Stimulated activated naive CD8-positive, alpha-beta T cell treated with anti-CD3 and anti-CD28 coated beads, Interleukin-15, amount 100 ng/mL, for 72 hours (primary cell): ENCODE data around the gene EEF1AKMT4.
"Not testable (repeated sequence)": the region's sequence is repeated elsewhere in the genome, so short reads cannot be mapped to it uniquely, and the experiment has no call there.

ENCODE experiments used
- ATAC-seq: fragments of 150-1000 bp; cut with Tn5 transposase; 2 replicates; pipeline ENCODE4 v1.10.0; 2021; ENCODE audit warnings: mild to moderate bottlenecking, moderate library complexity
- DNase-seq, 2 donors: peaks; one replicate each; pipeline ENCODE4 v3.0.0; 2021 to 2022
- H3K27ac Mint-ChIP-seq, 2 donors: one replicate each; pipeline ENCODE4 v1.8.0; 2022; ENCODE audit warnings: mild to moderate bottlenecking in 2 of 2, mixed read lengths in 2 of 2, moderate library complexity in 2 of 2
- H3K27me3 Mint-ChIP-seq: one replicate; pipeline ENCODE4 v1.8.0; 2022; ENCODE audit warnings: mixed read lengths
- H3K4me1 Mint-ChIP-seq: one replicate; pipeline ENCODE4 v1.8.0; 2022; ENCODE audit warnings: mild to moderate bottlenecking, mixed read lengths
- H3K4me3 Mint-ChIP-seq, 2 donors: one replicate each; pipeline ENCODE4 v1.8.0; 2022; ENCODE audit warnings: mild to moderate bottlenecking in 2 of 2, mixed read lengths in 2 of 2, moderate library complexity in 1 of 2
- H3K9me3 Mint-ChIP-seq, 2 donors: one replicate each; pipeline ENCODE4 v1.8.0; 2022; ENCODE audit warnings: mixed read lengths in 2 of 2

The EEF1AKMT4 gene

DNA sequence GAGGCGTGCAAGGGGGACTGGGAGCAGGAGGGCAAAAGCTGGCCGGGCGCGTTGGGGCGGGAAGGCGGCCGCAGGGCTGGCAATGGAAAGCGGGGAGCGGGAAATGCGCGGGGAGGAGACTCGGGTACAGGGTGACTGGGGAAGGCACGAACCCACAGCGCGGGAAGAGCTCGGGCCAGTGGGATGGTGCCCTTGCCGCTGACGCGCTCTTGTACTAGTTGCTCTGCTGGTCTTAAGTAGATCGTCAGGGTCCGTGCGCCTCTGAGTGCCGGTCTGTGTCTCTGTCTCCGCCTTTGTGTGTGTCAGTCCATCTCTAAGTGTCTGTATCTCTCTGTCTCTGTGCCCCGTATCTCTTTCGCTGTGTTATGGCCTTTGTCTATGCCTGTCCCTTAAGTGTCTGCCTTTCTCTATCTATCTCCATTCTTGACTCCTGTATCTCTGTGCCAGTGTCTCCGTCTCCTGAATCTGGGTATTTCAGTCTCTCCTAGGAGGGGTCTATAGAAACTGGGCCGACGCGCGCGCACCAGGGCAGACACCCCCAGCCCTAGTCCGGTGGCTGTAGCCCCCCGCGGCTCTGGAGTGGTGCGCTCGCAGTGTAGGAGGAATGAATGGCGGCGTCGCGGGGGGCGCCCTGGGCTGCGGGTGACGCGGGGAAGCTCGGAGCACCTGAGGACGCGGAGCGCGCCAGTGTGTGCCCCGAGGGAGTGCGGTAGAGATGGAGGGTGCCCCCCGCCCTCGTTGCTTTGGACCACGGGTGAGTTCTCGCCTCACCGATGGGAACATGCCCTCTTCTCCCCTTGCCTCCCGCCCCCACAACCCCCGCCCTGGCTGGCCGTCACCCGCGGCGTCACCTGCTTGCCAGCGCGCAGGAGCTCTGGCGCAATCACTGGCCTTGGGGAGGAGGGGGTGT lies 12.6 kb downstream of the EEF1AKMT4 start:
- ATAC-seq (peak; percentile 21), DNase-seq (no peak)

DNA sequence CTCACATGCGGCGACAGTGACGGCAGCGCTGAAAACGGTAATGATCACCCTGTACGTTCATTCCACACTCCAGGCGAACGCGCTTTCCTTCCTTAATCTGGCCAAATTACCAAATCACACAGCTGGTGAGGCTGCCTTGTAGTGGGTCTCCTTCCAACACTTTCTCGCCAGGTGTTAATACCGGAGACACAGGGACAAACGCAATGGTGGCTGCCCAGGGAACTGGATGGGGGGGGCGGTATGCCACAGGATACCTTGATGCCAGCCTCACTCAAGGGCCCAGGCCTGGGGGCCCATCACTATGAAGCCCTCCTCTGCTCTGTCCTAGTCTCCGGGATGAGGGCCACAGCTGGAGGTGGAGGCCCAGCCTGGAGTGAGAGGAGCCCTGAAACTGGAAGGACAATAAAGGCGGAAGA lies 13.3 kb downstream of the EEF1AKMT4 start:
- Mint-ChIP-seq H3K27me3 (peaks cover 84% of the 10 kb centered on the region), H3K9me3 (no peaks in the 10 kb centered on the region), H3K4me1 (peaks cover 26% of the 10 kb centered on the region), H3K27ac (no peak overlapping the region), H3K4me3 (peak overlapping the region; percentile 82 to 85)
- ATAC-seq (no peak), DNase-seq (no peak)

More for the DNA sequence above, 12.6 kb downstream of the EEF1AKMT4 start:
- Mint-ChIP-seq H3K4me1 (peaks cover 26% of the 10 kb centered on the region), H3K4me3 (peak overlapping the region; percentile 82 to 85), H3K27me3 (peaks cover 77% of the 10 kb centered on the region), H3K27ac (no peak overlapping the region), H3K9me3 (no peaks in the 10 kb centered on the region)

DNA sequence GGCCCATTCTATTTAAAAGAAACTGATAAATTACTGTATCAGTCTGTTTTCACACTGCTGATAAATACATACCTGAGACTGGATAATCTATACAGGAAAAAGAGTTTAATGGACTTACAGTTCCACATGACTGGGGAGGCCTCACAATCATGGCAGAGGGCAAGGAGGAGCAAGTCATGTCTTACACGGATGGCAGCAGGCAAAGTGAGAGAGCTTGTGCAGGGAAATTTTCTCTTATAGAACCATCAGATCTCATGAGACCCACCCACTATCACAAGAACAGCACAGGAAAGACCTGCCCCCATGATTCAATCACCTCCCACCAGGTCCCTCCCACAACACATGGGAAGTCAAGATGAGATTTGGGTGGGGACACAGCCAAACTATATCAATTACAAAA lies 17.8 kb downstream of the EEF1AKMT4 start:
- H3K4me3 Mint-ChIP-seq, H3K9me3 Mint-ChIP-seq, DNase-seq, H3K27ac Mint-ChIP-seq, ATAC-seq: not testable (repeated sequence)
- Mint-ChIP-seq H3K4me1 (peaks cover 10% of the 10 kb centered on the region), H3K27me3 (peaks cover 84% of the 10 kb centered on the region)

DNA sequence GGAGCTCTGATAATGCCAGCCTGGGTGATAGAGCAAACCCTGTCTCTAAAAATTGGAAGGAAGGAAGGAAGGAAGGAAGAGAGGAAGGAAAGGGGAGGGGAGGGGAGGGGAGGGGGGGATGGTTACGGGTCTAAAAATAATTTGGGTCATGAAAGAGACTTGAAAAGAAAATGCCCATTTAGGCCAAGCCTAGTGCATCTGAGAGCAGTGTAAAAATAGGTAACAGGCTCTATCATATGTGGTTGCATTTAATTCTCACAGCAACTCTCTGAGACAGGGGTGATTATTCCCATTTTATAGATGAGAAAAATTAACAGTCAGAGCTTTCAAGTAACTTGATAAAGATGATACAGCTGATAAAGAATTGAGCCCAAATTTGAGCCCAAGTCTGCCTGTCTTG lies 22.8 kb downstream of the EEF1AKMT4 start:
- H3K27me3 Mint-ChIP-seq: peaks cover 80% of the 10 kb centered on the region

DNA sequence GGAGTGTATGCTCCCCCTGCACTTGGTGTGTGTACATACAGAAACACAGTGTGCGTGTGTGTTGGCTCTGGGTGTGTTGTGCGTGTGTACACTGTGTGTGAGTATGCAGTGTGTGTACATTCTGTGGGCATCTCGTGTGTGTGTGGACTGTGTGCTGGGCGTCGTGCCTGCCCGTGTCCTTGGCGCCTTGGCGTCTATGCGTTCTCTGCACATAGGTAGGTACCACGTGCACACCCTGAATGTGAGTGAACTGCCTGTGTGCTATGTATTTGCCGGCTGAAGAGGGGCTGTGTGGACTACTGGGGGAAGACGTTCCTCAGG lies 25.9 kb downstream of the EEF1AKMT4 start:
- Mint-ChIP-seq H3K4me3 (peak overlapping the region; percentile 45), H3K27ac (no peak overlapping the region), H3K9me3 (no peaks in the 10 kb centered on the region), H3K4me1 (peaks cover 6% of the 10 kb centered on the region), H3K27me3 (peaks cover 72% of the 10 kb centered on the region)
- ATAC-seq (peak; percentile 15), DNase-seq (no peak)

More for the DNA sequence above, 22.8 kb downstream of the EEF1AKMT4 start:
- no peak overlapping the region for H3K27ac Mint-ChIP-seq
- H3K9me3 Mint-ChIP-seq: no peaks in the 10 kb centered on the region
- no peak for DNase-seq
- no peak overlapping the region for H3K4me3 Mint-ChIP-seq
- no peak for ATAC-seq
- peaks cover 6% of the 10 kb centered on the region for H3K4me1 Mint-ChIP-seq

DNA sequence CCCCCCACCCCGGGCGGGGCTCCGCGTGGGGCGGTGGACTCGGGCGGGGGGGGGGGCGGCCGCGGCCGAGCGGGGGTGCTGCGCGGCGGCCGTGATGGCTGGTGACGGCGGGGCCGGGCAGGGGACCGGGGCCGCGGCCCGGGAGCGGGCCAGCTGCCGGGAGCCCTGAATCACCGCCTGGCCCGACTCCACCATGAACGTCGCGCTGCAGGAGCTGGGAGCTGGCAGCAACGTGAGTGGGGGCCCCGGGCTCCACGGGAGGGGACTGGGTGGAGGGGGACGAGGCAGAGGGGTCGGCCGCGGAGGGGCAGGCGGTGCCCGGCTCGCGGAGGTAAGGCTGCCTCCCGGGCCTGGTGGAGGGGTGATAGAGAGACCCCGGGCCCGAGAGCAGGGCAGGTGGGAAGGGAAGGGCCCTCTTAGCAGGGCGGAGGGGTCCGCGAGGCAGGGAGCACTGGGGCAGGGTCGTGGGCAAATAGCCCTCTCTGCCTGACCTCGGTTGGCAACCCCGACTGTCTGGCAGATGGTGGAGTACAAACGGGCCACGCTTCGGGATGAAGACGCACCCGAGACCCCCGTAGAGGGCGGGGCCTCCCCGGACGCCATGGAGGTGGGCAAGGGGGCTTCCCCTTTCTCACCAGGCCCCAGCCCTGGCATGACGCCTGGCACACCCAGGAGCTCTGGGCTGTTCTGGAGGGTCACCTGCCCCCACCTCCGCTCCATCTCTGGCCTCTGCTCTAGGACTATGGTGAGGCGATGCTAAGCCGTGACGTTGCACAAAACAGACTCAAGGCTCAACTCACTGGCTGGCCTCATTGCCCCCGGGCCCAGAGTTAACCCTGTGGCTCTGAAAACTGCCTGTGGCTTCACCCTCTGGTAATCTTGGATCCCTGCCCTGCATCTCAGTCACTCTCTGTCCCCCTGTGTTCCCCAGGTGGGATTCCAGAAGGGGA lies 26.8 kb downstream of the EEF1AKMT4 start, which contains the start of gene ECE2:
Gene ECE2 (plus strand): TSS at position 62 of the 950 bp plus-strand sequence. CDS start 132 bp downstream, at position 194.
- peak within 1 kb of the TSS; percentile 45 for H3K4me3 Mint-ChIP-seq
- H3K27me3 Mint-ChIP-seq: peaks cover 63% of the 10 kb centered on the region
- peaks cover 6% of the 10 kb centered on the region for H3K4me1 Mint-ChIP-seq
- ATAC-seq (peak; percentile 65), DNase-seq (no peak)
- H3K27ac Mint-ChIP-seq: no peak within 1 kb of the TSS
- H3K9me3 Mint-ChIP-seq: no peaks in the 10 kb centered on the region

DNA sequence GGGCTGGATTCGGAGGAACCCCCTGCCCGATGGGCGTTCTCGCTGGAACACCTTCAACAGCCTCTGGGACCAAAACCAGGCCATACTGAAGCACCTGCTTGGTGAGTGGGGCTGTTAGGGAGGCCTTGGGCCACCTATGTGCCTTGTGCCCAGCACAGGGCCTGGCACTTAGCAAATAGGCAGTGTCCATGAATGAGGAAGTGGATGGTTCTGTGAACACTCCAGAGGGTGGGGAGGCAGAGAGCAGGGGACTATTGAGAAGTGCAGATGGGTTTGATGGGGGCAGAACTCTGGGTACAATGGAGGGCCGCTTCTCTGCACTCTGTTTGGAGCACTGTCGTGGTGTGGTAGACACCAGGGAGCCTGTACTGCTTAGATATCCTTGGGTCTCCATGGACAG lies 27.9 kb downstream of the EEF1AKMT4 start:
- Mint-ChIP-seq H3K4me1 (peaks cover 6% of the 10 kb centered on the region), H3K27me3 (peaks cover 52% of the 10 kb centered on the region), H3K4me3 (no peak overlapping the region), H3K27ac (no peak overlapping the region), H3K9me3 (no peaks in the 10 kb centered on the region)
- ATAC-seq (no peak), DNase-seq (no peak)

DNA sequence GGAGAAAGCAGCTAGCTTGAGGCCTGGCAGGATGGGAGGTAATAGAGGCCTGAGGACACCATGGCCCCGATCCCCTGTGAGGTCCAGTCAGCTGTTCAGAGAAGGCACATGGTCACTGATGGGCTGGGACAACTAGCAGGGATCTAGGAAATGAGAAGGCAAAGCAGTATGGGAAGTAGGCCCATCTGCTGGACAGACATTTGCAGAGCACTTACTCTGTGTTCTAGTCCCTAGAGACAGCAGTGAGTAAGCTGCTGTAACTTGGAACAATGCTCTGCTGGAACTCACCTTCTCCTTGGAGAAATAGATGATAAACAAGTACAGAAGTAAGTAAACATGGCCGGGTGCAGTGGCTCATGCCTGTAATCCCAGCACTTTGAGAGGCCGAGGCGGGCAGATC lies 33.5 kb downstream of the EEF1AKMT4 start:
- Mint-ChIP-seq H3K27me3 (peaks cover 34% of the 10 kb centered on the region), H3K27ac (no peak overlapping the region), H3K4me3 (no peak overlapping the region), H3K4me1 (no peaks in the 10 kb centered on the region), H3K9me3 (no peaks in the 10 kb centered on the region)
- DNase-seq (no peak), ATAC-seq (no peak)

DNA sequence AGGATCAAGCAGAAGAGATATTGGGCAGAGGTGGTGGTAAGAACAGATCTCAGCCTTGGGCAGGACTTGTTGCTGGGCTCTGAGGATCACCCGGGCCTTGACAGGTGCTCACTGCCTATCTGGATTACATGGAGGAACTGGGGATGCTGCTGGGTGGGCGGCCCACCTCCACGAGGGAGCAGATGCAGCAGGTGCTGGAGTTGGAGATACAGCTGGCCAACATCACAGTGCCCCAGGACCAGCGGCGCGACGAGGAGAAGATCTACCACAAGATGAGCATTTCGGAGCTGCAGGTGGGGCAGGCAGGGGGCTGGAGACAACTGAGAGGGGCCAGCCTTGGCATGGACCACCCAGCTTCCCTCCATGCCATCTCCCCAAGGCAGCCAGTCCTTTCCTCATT lies 34.2 kb downstream of the EEF1AKMT4 start:
- ATAC-seq: no peak
- no peak for DNase-seq
- no peaks in the 10 kb centered on the region for H3K4me1 Mint-ChIP-seq
- no peak overlapping the region for H3K27ac Mint-ChIP-seq
- H3K9me3 Mint-ChIP-seq: no peaks in the 10 kb centered on the region
- H3K27me3 Mint-ChIP-seq: peaks cover 34% of the 10 kb centered on the region
- H3K4me3 Mint-ChIP-seq: no peak overlapping the region

DNA sequence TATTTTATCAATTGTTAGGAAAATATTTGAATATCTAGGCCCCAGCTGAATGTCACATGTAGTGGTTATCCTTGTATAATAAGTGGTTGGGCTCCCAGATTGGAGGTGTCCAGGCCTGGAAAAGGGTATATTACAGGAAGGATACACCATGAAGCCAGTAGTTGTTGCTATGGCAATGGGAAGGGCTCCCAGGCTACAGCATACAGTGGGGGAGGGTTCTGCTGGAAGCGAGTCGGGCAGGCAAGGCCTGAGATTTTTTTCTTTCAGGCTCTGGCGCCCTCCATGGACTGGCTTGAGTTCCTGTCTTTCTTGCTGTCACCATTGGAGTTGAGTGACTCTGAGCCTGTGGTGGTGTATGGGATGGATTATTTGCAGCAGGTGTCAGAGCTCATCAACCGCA lies 35.2 kb downstream of the EEF1AKMT4 start:
- peak; percentile 65 for ATAC-seq
- Mint-ChIP-seq H3K4me1 (no peaks in the 10 kb centered on the region), H3K27ac (no peak overlapping the region), H3K4me3 (no peak overlapping the region), H3K27me3 (peaks cover 30% of the 10 kb centered on the region), H3K9me3 (no peaks in the 10 kb centered on the region)
- DNase-seq: peak in 1 of 2 donors; percentile 41

DNA sequence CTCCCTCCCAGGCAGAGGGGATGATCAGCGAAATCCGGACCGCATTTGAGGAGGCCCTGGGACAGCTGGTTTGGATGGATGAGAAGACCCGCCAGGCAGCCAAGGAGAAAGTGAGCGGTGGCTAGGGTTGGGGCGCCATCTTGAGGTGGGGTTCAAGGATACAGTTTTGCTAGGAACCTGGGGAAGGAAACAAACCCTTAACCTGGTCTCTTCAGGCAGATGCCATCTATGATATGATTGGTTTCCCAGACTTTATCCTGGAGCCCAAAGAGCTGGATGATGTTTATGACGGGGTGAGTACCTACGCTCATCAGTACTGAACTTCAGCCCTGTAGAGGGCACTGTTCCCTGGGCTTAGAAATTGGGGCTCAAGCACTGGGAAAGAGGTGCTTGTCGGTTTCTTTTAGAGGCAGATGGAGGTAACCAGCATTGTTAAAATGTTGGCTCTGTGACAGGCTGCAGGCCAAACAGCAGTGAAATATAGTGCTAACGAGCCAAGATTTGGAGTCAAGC lies 40.0 kb downstream of the EEF1AKMT4 start:
- no peak overlapping the region for H3K4me3 Mint-ChIP-seq
- H3K27me3 Mint-ChIP-seq: peaks cover 24% of the 10 kb centered on the region
- H3K27ac Mint-ChIP-seq: no peak overlapping the region
- ATAC-seq: peak; percentile 83
- H3K4me1 Mint-ChIP-seq: no peaks in the 10 kb centered on the region
- DNase-seq: peak; percentile 68 to 71
- H3K9me3 Mint-ChIP-seq: no peaks in the 10 kb centered on the region

DNA sequence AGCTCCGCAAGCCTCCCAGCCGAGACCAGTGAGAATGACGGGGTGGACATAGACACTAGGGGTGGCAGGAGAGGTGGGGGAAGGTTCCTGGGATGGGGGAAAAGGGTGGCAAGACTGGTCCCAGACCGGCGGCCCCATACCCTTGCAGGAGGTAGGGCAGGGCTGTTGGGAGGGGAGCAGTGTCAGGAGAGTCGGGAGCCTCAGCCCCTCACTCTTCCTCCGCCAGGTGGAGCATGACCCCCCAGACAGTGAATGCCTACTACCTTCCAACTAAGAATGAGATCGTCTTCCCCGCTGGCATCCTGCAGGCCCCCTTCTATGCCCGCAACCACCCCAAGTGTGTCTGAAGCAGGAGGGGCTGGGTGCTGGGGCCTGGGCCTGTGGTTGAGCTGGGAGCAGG lies 40.9 kb downstream of the EEF1AKMT4 start:
- no peaks in the 10 kb centered on the region for H3K4me1 Mint-ChIP-seq
- no peak for DNase-seq
- H3K27me3 Mint-ChIP-seq: peaks cover 24% of the 10 kb centered on the region
- no peak overlapping the region for H3K27ac Mint-ChIP-seq
- H3K9me3 Mint-ChIP-seq: no peaks in the 10 kb centered on the region
- no peak overlapping the region for H3K4me3 Mint-ChIP-seq
- no peak for ATAC-seq

DNA sequence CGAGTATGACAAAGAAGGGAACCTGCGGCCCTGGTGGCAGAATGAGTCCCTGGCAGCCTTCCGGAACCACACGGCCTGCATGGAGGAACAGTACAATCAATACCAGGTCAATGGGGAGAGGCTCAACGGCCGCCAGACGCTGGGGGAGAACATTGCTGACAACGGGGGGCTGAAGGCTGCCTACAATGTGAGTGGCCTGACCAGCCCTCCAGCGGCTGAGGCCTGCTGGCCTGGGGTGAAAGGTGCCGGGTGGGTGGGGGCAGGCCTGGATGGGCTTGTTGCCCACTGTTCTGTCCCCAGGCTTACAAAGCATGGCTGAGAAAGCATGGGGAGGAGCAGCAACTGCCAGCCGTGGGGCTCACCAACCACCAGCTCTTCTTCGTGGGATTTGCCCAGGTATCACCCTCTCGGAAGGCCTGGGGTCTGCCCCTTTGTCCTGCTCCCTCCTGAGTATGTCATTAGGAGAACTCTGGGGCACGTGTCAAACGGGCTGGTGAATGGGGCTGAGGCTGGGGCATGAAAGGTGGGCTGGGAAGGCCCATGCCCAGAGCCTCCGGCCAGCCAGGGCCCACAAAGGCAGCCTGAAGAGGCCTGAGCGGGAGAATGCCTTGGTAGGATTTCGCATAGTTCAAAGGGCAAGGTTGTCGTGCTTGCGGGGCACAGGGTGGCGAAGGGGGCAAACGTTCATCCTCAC lies 41.7 kb downstream of the EEF1AKMT4 start:
- H3K9me3 Mint-ChIP-seq: no peaks in the 10 kb centered on the region
- no peak overlapping the region for H3K27ac Mint-ChIP-seq
- H3K4me1 Mint-ChIP-seq: no peaks in the 10 kb centered on the region
- no peak for ATAC-seq
- no peak overlapping the region for H3K4me3 Mint-ChIP-seq
- no peak for DNase-seq
- H3K27me3 Mint-ChIP-seq: peaks cover 17% of the 10 kb centered on the region

DNA sequence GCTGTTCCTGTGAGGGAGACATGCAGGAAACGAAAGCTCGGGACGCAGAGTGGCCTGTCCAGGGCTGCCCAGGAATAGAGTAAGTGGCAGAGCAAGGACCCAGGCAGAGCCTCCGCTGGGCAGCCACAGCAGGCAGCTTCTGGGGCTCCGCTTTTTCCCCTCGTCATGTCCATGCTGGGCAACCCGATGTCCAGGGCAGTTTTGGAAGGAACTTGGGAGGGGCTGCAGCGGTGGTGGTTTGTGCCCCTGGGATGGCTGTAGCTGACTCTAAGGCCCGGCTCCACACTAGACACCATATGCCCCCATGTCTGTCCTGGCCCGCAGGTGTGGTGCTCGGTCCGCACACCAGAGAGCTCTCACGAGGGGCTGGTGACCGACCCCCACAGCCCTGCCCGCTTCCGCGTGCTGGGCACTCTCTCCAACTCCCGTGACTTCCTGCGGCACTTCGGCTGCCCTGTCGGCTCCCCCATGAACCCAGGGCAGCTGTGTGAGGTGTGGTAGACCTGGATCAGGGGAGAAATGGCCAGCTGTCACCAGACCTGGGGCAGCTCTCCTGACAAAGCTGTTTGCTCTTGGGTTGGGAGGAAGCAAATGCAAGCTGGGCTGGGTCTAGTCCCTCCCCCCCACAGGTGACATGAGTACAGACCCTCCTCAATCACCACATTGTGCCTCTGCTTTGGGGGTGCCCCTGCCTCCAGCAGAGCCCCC lies 42.4 kb downstream of the EEF1AKMT4 start:
- Mint-ChIP-seq H3K27me3 (peaks cover 10% of the 10 kb centered on the region), H3K4me1 (no peaks in the 10 kb centered on the region), H3K4me3 (no peak overlapping the region), H3K27ac (peak overlapping the region in 1 of 2 donors; percentile 46), H3K9me3 (no peaks in the 10 kb centered on the region)
- DNase-seq (no peak), ATAC-seq (no peak)
